ENCODE data around the gene PAPOLG. TPM values are rescaled to one million over a fixed set of nuclear protein-coding genes. Genes with fewer than 3 reads are reported as not detected.

PAPOLG gene
- polyA plus RNA-seq, 3 donors, result 4.7 to 8.9 (median 8.0) TPM

DNA sequence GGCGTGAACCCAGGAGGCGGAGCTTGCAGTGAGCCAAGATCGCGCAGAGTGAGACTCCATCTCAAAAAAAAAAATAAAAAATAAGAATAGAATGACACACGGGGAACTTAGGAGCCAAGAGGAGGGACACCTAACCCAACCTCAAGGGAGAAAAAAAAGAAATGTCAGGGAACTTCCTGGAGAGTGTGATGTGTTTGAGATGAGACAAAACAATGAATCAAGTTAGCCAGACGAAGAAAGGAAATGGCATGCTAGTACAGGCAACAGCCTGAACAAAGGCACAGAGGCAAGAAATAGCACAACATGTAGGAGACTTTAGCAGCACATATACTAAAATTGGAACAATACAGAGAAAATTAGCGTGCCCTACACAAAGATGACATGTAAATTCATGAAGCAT lies 36.7 kb upstream of the PAPOLG start:
- no peaks in the 10 kb centered on the region for H4K20me1 ChIP-seq (ENCODE audit: insufficient read depth, low read length)
- no peak for DNase-seq
- Mint-ChIP-seq H3K9me3 (peaks cover under 1 to 9% (median 4%) of the 10 kb centered on the region in 7 donors), H3K4me1 (peaks cover 9% of the 10 kb centered on the region), H3K4me3 (no peak overlapping the region), H3K36me3 (no peaks in the 10 kb centered on the region), H3K27ac (peak overlapping the region in 1 of 7 donors; percentile 21), H3K27me3 (ENCODE audit: low read depth in 3 of 3) (peaks cover 0 to 6% (median 3%) of the 10 kb centered on the region in 3 donors)
- no peaks in the 10 kb centered on the region for H3K27me3 ChIP-seq (ENCODE audit: control insufficient read depth in 2 of 2, insufficient read depth in 2 of 2, low read length in 2 of 2)
- no peak overlapping the region for H3K4me2 ChIP-seq (replicated peaks; ENCODE audit: extremely low read depth, low read length, poor library complexity, severe bottlenecking)
- H2AFZ ChIP-seq (ENCODE audit: insufficient read depth, low read depth, low read length, poor library complexity, severe bottlenecking), result no peak overlapping the region
- intact Hi-C loops (cut with micrococcal nuclease), result no loop called here
- peaks cover 0 to 3% of the 10 kb centered on the region in 2 donors for H3K4me1 ChIP-seq (ENCODE audit: control insufficient read depth in 1 of 2, insufficient read depth in 2 of 2, low read length in 2 of 2)
- H3K79me2 ChIP-seq (ENCODE audit: insufficient read depth, low read length), result no peaks in the 10 kb centered on the region
- no peak overlapping the region for H3K9ac ChIP-seq (ENCODE audit: insufficient read depth, low read length, poor library complexity, severe bottlenecking)
- WGBS (ENCODE audit: insufficient coverage), result no CpG with 5 or more reads among the region's 7 CpGs
- no peak overlapping the region for H3K27ac ChIP-seq (ENCODE audit: low read depth in 1 of 2, low read length in 2 of 2)
- H3K9me3 ChIP-seq (replicated peaks in 1 of 2; ENCODE audit: control insufficient read depth in 1 of 2, insufficient read depth in 1 of 2, low read length in 2 of 2), result no peaks in the 10 kb centered on the region
- TF ChIP-seq, protein P1, sequence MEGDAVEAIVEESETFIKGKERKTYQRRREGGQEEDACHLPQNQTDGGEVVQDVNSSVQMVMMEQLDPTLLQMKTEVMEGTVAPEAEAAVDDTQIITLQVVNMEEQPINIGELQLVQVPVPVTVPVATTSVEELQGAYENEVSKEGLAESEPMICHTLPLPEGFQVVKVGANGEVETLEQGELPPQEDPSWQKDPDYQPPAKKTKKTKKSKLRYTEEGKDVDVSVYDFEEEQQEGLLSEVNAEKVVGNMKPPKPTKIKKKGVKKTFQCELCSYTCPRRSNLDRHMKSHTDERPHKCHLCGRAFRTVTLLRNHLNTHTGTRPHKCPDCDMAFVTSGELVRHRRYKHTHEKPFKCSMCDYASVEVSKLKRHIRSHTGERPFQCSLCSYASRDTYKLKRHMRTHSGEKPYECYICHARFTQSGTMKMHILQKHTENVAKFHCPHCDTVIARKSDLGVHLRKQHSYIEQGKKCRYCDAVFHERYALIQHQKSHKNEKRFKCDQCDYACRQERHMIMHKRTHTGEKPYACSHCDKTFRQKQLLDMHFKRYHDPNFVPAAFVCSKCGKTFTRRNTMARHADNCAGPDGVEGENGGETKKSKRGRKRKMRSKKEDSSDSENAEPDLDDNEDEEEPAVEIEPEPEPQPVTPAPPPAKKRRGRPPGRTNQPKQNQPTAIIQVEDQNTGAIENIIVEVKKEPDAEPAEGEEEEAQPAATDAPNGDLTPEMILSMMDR (IDR thresholded peaks at IDR 0.05), result no peak
- H3K4me3 ChIP-seq (replicated peaks in 1 of 3; ENCODE audit: low read depth in 2 of 3, low read length in 3 of 3), result no peak overlapping the region
- no peaks in the 10 kb centered on the region for H3K36me3 ChIP-seq (replicated peaks in 1 of 2; ENCODE audit: control insufficient read depth in 1 of 2, insufficient read depth in 2 of 2, low read length in 2 of 2)

DNA sequence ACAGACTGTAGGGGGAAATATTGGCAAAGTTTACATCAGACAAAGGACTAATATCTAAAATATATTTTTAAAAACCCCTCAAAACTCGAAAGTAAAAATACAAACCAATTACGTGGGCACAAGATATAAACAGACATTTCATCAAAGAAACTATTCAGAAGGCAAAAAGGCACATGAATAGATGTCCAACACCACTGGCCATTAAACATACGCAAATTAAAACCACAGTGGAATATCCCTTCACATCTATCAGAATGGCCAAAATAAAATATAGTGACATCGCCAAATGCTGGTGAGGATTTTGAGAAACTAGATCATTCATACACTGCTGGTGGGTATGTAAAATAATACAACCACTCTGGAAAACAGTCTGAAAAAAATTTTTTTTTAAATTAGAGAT lies 30.6 kb upstream of the PAPOLG start:
- no peak overlapping the region for H3K27ac Mint-ChIP-seq
- DNase-seq, result no peak
- H3K27me3 ChIP-seq (ENCODE audit: control insufficient read depth in 2 of 2, insufficient read depth in 2 of 2, low read length in 2 of 2), result no peaks in the 10 kb centered on the region
- no peaks in the 10 kb centered on the region for H3K4me1 ChIP-seq (ENCODE audit: control insufficient read depth in 1 of 2, insufficient read depth in 2 of 2, low read length in 2 of 2)
- no peak overlapping the region for H3K27ac ChIP-seq (ENCODE audit: low read depth in 1 of 2, low read length in 2 of 2)
- no peak overlapping the region for H3K4me3 Mint-ChIP-seq
- intact Hi-C loops (cut with micrococcal nuclease), result no loop called here
- no peaks in the 10 kb centered on the region for H3K36me3 ChIP-seq (replicated peaks in 1 of 2; ENCODE audit: control insufficient read depth in 1 of 2, insufficient read depth in 2 of 2, low read length in 2 of 2)
- no peaks in the 10 kb centered on the region for H4K20me1 ChIP-seq (ENCODE audit: insufficient read depth, low read length)
- H3K9me3 ChIP-seq (replicated peaks in 1 of 2; ENCODE audit: control insufficient read depth in 1 of 2, insufficient read depth in 1 of 2, low read length in 2 of 2), result no peaks in the 10 kb centered on the region
- no peak overlapping the region for H2AFZ ChIP-seq (ENCODE audit: insufficient read depth, low read depth, low read length, poor library complexity, severe bottlenecking)
- TF ChIP-seq, protein P1 (IDR thresholded peaks at IDR 0.05), result no peak
- H3K9ac ChIP-seq (ENCODE audit: insufficient read depth, low read length, poor library complexity, severe bottlenecking), result no peak overlapping the region
- H3K36me3 Mint-ChIP-seq, result no peaks in the 10 kb centered on the region
- H3K9me3 Mint-ChIP-seq, result peaks cover 0 to 3% (median 0%) of the 10 kb centered on the region in 7 donors
- H3K27me3 Mint-ChIP-seq (ENCODE audit: low read depth in 3 of 3), result peaks cover 0 to 3% (median 2%) of the 10 kb centered on the region in 3 donors
- H3K4me1 Mint-ChIP-seq, result no peaks in the 10 kb centered on the region
- 93% methylated on average over 2 of the region's 4 CpGs for WGBS (ENCODE audit: insufficient coverage)
- H3K79me2 ChIP-seq (ENCODE audit: insufficient read depth, low read length), result no peaks in the 10 kb centered on the region
- H3K4me3 ChIP-seq (replicated peaks in 1 of 3; ENCODE audit: low read depth in 2 of 3, low read length in 3 of 3), result no peak overlapping the region
- H3K4me2 ChIP-seq (replicated peaks; ENCODE audit: extremely low read depth, low read length, poor library complexity, severe bottlenecking), result no peak overlapping the region

All from CD14-positive monocyte (primary cell).